ENCODE data around the gene PPP1R3F.

Gene PPP1R3F

DNA sequence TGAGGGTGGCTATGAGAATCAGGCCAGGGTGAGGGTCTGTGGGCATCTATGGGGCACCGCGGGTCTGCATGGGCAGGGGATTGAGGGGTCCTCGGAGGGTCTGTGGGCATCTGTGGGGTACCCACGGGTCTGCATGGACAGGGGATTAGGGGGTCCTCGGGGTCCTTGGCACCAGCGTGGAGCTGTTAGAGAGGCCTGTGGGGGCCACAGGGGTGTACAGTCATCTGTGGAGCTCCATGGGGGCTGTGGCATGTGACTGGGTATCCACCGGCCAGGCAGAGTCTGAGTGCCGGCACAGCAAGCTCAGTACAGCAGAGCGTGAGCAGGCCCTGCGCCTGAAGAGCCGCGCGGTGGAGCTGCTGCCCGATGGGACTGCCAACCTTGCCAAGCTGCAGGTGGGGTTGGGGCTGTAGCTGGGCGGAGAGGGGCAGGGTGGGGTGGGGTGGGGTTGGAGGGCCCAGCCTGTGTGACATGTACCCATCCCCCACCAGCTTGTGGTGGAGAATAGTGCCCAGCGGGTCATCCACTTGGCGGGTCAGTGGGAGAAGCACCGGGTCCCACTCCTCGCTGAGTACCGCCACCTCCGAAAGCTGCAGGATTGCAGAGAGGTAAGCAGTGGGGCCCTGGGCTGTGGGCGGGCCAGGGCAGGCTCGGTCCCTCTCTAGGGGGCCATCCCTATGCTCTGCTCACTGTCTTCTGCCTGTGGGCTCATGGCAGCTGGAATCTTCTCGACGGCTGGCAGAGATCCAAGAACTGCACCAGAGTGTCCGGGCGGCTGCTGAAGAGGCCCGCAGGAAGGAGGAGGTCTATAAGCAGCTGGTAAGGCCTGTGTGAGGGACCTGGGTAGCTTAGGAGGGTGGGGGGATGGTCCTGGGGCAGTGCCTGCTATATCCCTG, 21.4 kb upstream of the PPP1R3F start:
- no peak for DNase-seq (ENCODE audit: low read depth)
- TF ChIP-seq, protein P1, sequence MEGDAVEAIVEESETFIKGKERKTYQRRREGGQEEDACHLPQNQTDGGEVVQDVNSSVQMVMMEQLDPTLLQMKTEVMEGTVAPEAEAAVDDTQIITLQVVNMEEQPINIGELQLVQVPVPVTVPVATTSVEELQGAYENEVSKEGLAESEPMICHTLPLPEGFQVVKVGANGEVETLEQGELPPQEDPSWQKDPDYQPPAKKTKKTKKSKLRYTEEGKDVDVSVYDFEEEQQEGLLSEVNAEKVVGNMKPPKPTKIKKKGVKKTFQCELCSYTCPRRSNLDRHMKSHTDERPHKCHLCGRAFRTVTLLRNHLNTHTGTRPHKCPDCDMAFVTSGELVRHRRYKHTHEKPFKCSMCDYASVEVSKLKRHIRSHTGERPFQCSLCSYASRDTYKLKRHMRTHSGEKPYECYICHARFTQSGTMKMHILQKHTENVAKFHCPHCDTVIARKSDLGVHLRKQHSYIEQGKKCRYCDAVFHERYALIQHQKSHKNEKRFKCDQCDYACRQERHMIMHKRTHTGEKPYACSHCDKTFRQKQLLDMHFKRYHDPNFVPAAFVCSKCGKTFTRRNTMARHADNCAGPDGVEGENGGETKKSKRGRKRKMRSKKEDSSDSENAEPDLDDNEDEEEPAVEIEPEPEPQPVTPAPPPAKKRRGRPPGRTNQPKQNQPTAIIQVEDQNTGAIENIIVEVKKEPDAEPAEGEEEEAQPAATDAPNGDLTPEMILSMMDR (conservative IDR thresholded peaks at IDR 0.05; ENCODE audit: low read depth, low read length) = no peak
- no peak overlapping the region for H3K4me3 ChIP-seq (ENCODE audit: low read depth, low read length)

DNA sequence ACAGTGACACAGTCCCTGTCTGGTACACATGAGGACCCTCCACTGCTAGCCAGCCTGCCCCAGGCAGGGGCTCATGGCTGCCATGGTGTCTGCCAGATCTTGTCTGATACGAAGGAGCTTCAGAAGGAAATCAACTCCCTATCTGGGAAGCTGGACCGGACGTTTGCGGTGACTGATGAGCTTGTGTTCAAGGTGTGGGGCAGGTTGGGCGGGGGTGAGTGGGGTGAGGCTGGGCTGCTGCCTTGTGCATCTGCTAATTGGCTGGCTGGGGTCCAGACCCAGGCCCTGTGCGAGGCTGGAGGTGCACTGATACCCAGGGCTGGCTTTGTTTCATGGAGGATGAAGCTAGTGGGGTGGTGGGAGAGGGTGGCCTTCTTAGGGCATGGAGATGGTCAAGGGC, 20.5 kb upstream of the PPP1R3F start:
- TF ChIP-seq, protein P1 (conservative IDR thresholded peaks at IDR 0.05; ENCODE audit: low read depth, low read length) = no peak
- DNase-seq (ENCODE audit: low read depth) = no peak
- H3K4me3 ChIP-seq (ENCODE audit: low read depth, low read length) = no peak overlapping the region

DNA sequence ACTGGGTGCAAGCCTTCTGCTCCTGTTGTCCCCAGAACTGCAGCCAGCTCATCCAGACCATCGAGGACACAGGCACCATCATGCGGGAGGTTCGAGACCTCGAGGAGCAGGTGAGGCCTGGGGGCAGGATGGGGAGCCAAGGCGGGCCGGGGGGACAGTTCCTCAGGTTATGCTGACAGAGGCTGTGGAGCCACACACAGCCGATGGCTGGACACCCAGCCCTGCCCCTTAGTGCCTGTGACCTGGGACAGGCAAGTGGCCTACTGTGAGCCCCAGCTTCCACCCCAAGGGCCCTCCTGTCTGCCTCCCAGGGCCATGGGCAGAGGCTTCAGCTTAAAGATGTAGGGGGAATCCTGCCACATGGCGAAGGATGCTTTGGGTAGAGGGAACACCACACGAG, 20.0 kb upstream of the PPP1R3F start:
- DNase-seq (ENCODE audit: low read depth) = no peak
- H3K4me3 ChIP-seq (ENCODE audit: low read depth, low read length) = no peak overlapping the region
- TF ChIP-seq, protein P1 (conservative IDR thresholded peaks at IDR 0.05; ENCODE audit: low read depth, low read length) = no peak

DNA sequence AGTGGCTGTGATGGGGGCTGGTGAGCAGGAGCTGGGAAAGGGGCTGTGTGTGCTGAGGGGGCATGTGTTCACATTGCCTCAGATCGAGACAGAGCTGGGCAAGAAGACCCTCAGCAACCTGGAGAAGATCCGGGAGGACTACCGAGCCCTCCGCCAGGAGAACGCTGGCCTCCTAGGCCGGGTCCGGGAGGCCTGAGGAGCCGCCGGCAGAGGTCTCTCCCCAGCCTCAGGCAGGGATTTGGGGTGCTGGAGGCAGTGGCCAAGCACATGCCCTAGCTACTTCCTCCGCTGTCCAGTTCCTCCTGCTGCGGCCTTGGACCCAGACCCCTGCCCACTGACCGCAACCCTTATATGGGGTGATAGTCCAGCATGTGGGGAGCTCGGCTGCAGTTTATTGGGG, 19.5 kb upstream of the PPP1R3F start:
- TF ChIP-seq, protein P1 (conservative IDR thresholded peaks at IDR 0.05; ENCODE audit: low read depth, low read length) = no peak
- no peak for DNase-seq (ENCODE audit: low read depth)

DNA sequence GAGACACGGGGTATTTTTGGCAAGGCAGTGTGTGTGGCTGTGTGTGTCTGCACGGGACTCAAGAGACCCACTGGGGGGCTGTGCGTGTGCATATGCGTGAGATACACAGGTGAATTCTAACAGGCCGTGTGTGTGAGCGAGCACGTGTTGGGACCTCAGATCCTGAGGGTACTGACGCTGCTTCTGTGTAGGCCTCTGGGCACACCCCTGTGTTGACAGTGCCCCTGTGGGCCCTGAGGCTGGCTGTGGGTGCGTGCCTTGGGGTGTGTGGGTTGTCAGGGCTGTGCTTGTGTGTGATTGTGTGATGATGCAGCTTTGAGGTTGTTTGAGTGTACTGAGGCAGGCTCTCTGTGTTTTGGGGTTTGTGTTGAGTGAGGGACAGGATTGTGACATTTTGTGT, 19.0 kb upstream of the PPP1R3F start:
- TF ChIP-seq, protein P1 (conservative IDR thresholded peaks at IDR 0.05; ENCODE audit: low read depth, low read length) = no peak
- no peak overlapping the region for H3K4me3 ChIP-seq (ENCODE audit: low read depth, low read length)
- no peak for DNase-seq (ENCODE audit: low read depth)

More for the DNA sequence above, 19.5 kb upstream of the PPP1R3F start:
- no peak overlapping the region for H3K4me3 ChIP-seq (ENCODE audit: low read depth, low read length)

DNA sequence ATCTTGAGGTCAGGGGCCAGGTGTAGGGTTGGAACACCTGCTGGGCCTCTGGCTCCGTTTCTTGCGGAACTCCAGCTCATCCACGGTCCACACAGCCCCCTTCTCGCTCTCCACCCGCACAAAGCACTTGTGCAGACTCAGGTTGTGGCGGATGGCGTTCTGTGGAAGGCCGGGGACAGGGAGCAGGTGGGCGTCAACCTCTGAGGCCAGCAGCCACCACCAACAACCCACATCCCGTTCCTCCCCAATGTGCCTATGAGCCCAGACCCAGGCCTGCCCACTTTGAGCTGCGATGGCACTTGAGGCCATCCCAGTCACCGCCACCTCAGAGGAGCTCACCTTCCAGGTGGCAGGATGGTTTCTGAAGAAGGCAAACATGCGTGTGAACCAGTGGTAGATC, 18.3 kb upstream of the PPP1R3F start:
- no peak overlapping the region for H3K4me3 ChIP-seq (ENCODE audit: low read depth, low read length)
- TF ChIP-seq, protein P1 (conservative IDR thresholded peaks at IDR 0.05; ENCODE audit: low read depth, low read length) = no peak

DNA sequence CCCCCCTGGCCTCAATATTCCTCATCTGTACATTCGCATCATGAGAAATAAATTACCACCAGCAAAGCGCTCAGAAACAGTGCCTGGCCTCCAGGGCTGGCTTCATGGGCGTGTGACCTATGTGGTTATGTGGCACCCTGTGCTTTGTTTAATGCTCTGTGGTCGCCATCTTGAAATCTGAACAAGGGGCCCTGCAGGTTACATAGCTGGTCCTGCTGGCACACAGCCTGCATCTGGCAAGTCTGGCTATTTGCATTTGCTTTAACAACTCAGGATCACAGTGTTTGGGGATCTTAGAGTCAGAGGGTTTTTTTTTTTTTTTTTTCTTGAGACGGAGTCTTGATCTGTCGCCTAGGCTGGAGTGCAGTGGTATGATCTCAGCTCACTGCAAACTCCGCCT, 15.0 kb upstream of the PPP1R3F start:
- DNase-seq (ENCODE audit: low read depth) = no peak
- TF ChIP-seq, protein P1 (conservative IDR thresholded peaks at IDR 0.05; ENCODE audit: low read depth, low read length) = no peak
- no peak overlapping the region for H3K4me3 ChIP-seq (ENCODE audit: low read depth, low read length)

More for the DNA sequence above, 18.3 kb upstream of the PPP1R3F start:
- DNase-seq (ENCODE audit: low read depth) = no peak
